ENCODE data around the gene IL16.

- no peak for TF ChIP-seq MYC (IDR thresholded peaks at IDR 0.05; ENCODE audit: borderline replicate concordance, low read length)
- TF ChIP-seq HDAC2 (IDR thresholded peaks at IDR 0.05) = no peak
- TF ChIP-seq CTCF (IDR thresholded peaks at IDR 0.05) = no peak
- TF ChIP-seq RARB (CRISPR knock-in tag; IDR thresholded peaks at IDR 0.05) = no peak
These were observed 79.2 kb downstream of the IL16 start for GRCh38 chr15:81275711-81276392.
